H9 (cell line): ENCODE measurements around the gene TAOK2. TPM values are rescaled to one million over a fixed set of nuclear protein-coding genes. Genes with fewer than 3 reads are reported as not detected.

Experiments
- DNase-seq: peaks from one replicate; pipeline ENCODE4 v3.0.0-alpha.2; 2017
- H2AFZ ChIP-seq: one replicate; pipeline ENCODE4 v1.6.1; 2013; ENCODE audit warnings: mild to moderate bottlenecking, low read length, control low read depth, moderate library complexity
- H2AK5ac ChIP-seq: 2 replicates; pipeline ENCODE4 v1.6.1; 2013; ENCODE audit warnings: low read length, control low read depth, mixed read lengths; ENCODE audit not compliant: insufficient read length
- H2BK120ac ChIP-seq: one replicate; pipeline ENCODE4 v1.6.1; 2013; ENCODE audit warnings: low read depth, mild to moderate bottlenecking, low read length, control low read depth, inconsistent platforms; ENCODE audit not compliant: poor library complexity, severe bottlenecking
- H2BK12ac ChIP-seq: 2 replicates; pipeline ENCODE4 v1.6.1; 2013; ENCODE audit warnings: low read length, control low read depth, mixed read lengths, low read depth; ENCODE audit not compliant: insufficient read length
- H2BK15ac ChIP-seq: 2 replicates; pipeline ENCODE4 v1.6.1; 2013; ENCODE audit warnings: low read depth, low read length, control low read depth
- H2BK20ac ChIP-seq: one replicate; pipeline ENCODE4 v1.6.1; 2013; ENCODE audit warnings: low read depth, mild to moderate bottlenecking, low read length, control low read depth, inconsistent platforms; ENCODE audit not compliant: poor library complexity, severe bottlenecking
- H2BK5ac ChIP-seq: 2 replicates; pipeline ENCODE4 v1.6.1; 2013; ENCODE audit warnings: low read length, control low read depth, mixed read lengths; ENCODE audit not compliant: insufficient read length
- H3K14ac ChIP-seq: 2 replicates; pipeline ENCODE4 v1.6.1; 2013; ENCODE audit warnings: low read length, control low read depth; ENCODE audit not compliant: insufficient read depth
- H3K18ac ChIP-seq: 2 replicates; pipeline ENCODE4 v1.6.1; 2013; ENCODE audit warnings: low read depth, mild to moderate bottlenecking, mixed read lengths, low read length, control low read depth; ENCODE audit not compliant: insufficient read length
- H3K23ac ChIP-seq: 2 replicates; pipeline ENCODE4 v1.6.1; 2013; ENCODE audit warnings: low read length, control low read depth, mixed read lengths, low read depth; ENCODE audit not compliant: insufficient read length
- H3K23me2 ChIP-seq: 2 replicates; pipeline ENCODE4 v1.6.1; 2013; ENCODE audit warnings: low read depth, mild to moderate bottlenecking, mixed read lengths, low read length, control low read depth; ENCODE audit not compliant: insufficient read length, poor library complexity, severe bottlenecking
- H3K27ac ChIP-seq: 2 replicates; pipeline ENCODE4 v1.5.1; 2013; ENCODE audit warnings: low read length, control low read depth, mixed read lengths, low read depth; ENCODE audit not compliant: insufficient read length
- H3K27me3 ChIP-seq: 2 replicates; pipeline ENCODE4 v1.6.1; 2013; ENCODE audit warnings: low read length, control low read depth, inconsistent platforms; ENCODE audit not compliant: insufficient read depth
- H3K4ac ChIP-seq: 2 replicates; pipeline ENCODE4 v1.6.1; 2013; ENCODE audit warnings: low read depth, mild to moderate bottlenecking, control low read depth, inconsistent platforms, low read length, moderate library complexity
- H3K4me1 ChIP-seq: 2 replicates; pipeline ENCODE4 v1.6.1; 2013; ENCODE audit warnings: low read length, control low read depth, inconsistent platforms; ENCODE audit not compliant: insufficient read depth
- H3K4me2 ChIP-seq: 2 replicates; pipeline ENCODE4 v1.6.1; 2013; ENCODE audit warnings: low read length, control low read depth, mixed read lengths; ENCODE audit not compliant: insufficient read length, insufficient read depth
- H3K56ac ChIP-seq: 2 replicates; pipeline ENCODE4 v1.6.1; 2013; ENCODE audit warnings: low read depth, mild to moderate bottlenecking, mixed read lengths, low read length, control low read depth; ENCODE audit not compliant: insufficient read length
- H3K79me1 ChIP-seq: 2 replicates; pipeline ENCODE4 v1.6.1; 2013; ENCODE audit warnings: low read depth, mild to moderate bottlenecking, moderate library complexity, low read length, control low read depth, inconsistent platforms; ENCODE audit not compliant: insufficient read depth, poor library complexity, severe bottlenecking
- H3K79me2 ChIP-seq: 2 replicates; pipeline ENCODE4 v1.6.1; 2013; ENCODE audit warnings: low read length, control low read depth, inconsistent platforms; ENCODE audit not compliant: insufficient read depth
- H3K9ac ChIP-seq: 2 replicates; pipeline ENCODE4 v1.6.1; 2013; ENCODE audit warnings: low read length, control low read depth, mixed read lengths; ENCODE audit not compliant: insufficient read length; ENCODE audit errors: extremely low read depth
- H3K9me3 ChIP-seq: one replicate; pipeline ENCODE4 v1.6.1; 2013; ENCODE audit warnings: low read depth, low read length, inconsistent platforms; ENCODE audit not compliant: control insufficient read depth
- H3T11ph ChIP-seq: one replicate; pipeline ENCODE4 v1.6.1; 2013; ENCODE audit warnings: mild to moderate bottlenecking, low read length, control low read depth, inconsistent platforms
- H4K20me1 ChIP-seq: one replicate; pipeline ENCODE4 v1.6.1; 2013; ENCODE audit not compliant: control insufficient read depth, insufficient read length, insufficient read depth
- H4K5ac ChIP-seq: 2 replicates; pipeline ENCODE4 v1.6.1; 2013; ENCODE audit warnings: low read depth, mild to moderate bottlenecking, mixed read lengths, low read length, control low read depth; ENCODE audit not compliant: insufficient read length
- H4K8ac ChIP-seq: replicated peaks from 2 replicates; pipeline ENCODE4 v1.6.1; 2013; ENCODE audit warnings: low read length, control low read depth, mixed read lengths, low read depth; ENCODE audit not compliant: insufficient read length
- H4K91ac ChIP-seq: 2 replicates; pipeline ENCODE4 v1.6.1; 2013; ENCODE audit warnings: low read depth, mild to moderate bottlenecking, moderate library complexity, mixed read lengths, low read length, control low read depth; ENCODE audit not compliant: insufficient read length
- H3K27ac Mint-ChIP-seq, 3 experiments: 2 replicates in 2 of 3; 3 replicates in 1 of 3; pipeline ENCODE4 v1.8.0; 2020 to 2021; ENCODE audit warnings: mixed read lengths in 3 of 3, mild to moderate bottlenecking in 1 of 3, moderate library complexity in 1 of 3
- H3K27me3 Mint-ChIP-seq: 2 replicates; pipeline ENCODE4 v1.8.0; 2021; ENCODE audit warnings: low read depth, mild to moderate bottlenecking, moderate library complexity, mixed read lengths
- H3K36me3 Mint-ChIP-seq, 3 experiments: 2 replicates in 2 of 3; 3 replicates in 1 of 3; pipeline ENCODE4 v1.8.0; 2020 to 2021; ENCODE audit warnings: low read depth in 3 of 3, mixed read lengths in 3 of 3; ENCODE audit not compliant: insufficient read depth in 1 of 3
- H3K4me1 Mint-ChIP-seq, 2 experiments: 2 replicates each; pipeline ENCODE4 v1.8.0; 2020; ENCODE audit warnings: mixed read lengths in 2 of 2
- H3K4me3 Mint-ChIP-seq, 2 experiments: 2 replicates in 1 of 2; 3 replicates in 1 of 2; pipeline ENCODE4 v1.8.0; 2020 to 2021; ENCODE audit warnings: mild to moderate bottlenecking in 2 of 2, mixed read lengths in 2 of 2, moderate library complexity in 1 of 2
- H3K9me3 Mint-ChIP-seq, 2 experiments: 2 replicates in 1 of 2; 3 replicates in 1 of 2; pipeline ENCODE4 v1.8.0; 2020; ENCODE audit warnings: mild to moderate bottlenecking in 2 of 2, mixed read lengths in 2 of 2, moderate library complexity in 1 of 2
- CTCF ChIP-seq: fragments of 200-600 bp; sonication (generic); conservative IDR thresholded peaks from 3 replicates; pipeline ENCODE4 v1.8.0; 2021; ENCODE audit warnings: antibody characterized with exemption, mild to moderate bottlenecking
- whole genome bisulfite sequencing: extraction: QIAGEN DNeasy Blood & Tissue Kit; methylation state at CpG from one replicate; pipeline ENCODE4 v1.1.7; 2013; ENCODE audit warnings: missing lambda C conversion rate, low lambda C conversion rate, mixed read lengths; ENCODE audit not compliant: insufficient read length; ENCODE audit errors: extremely low coverage; 5-methylcytosine and 5-hydroxymethylcytosine counted together
- total RNA-seq: library from RNA; stranded (reverse); gene quantifications from 2 replicates; pipeline ENCODE4 v1.2.1, GENCODE V29; 2021

TAOK2 gene
- total RNA-seq, 1 experiment from 2014 or later, result 43.9 TPM

- no peaks in the 10 kb centered on the region for H3K79me1 ChIP-seq
- no peak overlapping the region for H3K4ac ChIP-seq
- no peak overlapping the region for H3K9ac ChIP-seq
- H4K91ac ChIP-seq, result no peak overlapping the region
- H2BK120ac ChIP-seq, result no peak overlapping the region
- no peak overlapping the region for H2BK20ac ChIP-seq
- no peaks in the 10 kb centered on the region for H3K79me2 ChIP-seq
- H4K20me1 ChIP-seq, result no peaks in the 10 kb centered on the region
- Mint-ChIP-seq H3K4me1 (0 out of 4 replicates have a peak, but pooled peaks cover 0 to 3% of the 10 kb centered on the region in 2 experiments), H3K9me3 (no peaks in the 10 kb centered on the region), H3K27me3 (peaks cover 3% of the 10 kb centered on the region), H3K4me3 (no peak overlapping the region), H3K36me3 (peaks cover 0 to 4% (median 2%) of the 10 kb centered on the region in 3 experiments; a peak in 3 of 7 replicates), H3K27ac (no peak overlapping the region)
- H3K27ac ChIP-seq, result no peak overlapping the region
- no peak for DNase-seq
- no peak overlapping the region for H3K14ac ChIP-seq
- no peak overlapping the region for H4K5ac ChIP-seq
- no peak overlapping the region for H4K8ac ChIP-seq
- no peak overlapping the region for H2BK5ac ChIP-seq
- no peak overlapping the region for H3K4me2 ChIP-seq
- no peaks in the 10 kb centered on the region for H3K9me3 ChIP-seq
- H2AK5ac ChIP-seq, result no peak overlapping the region
- no peak overlapping the region for H3K56ac ChIP-seq
- no peak overlapping the region for H3K23ac ChIP-seq
- H2BK12ac ChIP-seq, result no peak overlapping the region
- H2AFZ ChIP-seq, result no peak overlapping the region
- no peaks in the 10 kb centered on the region; the same call in 1 of the 2 replicates for H3K27me3 ChIP-seq
- no peak overlapping the region for H2BK15ac ChIP-seq
- no peak overlapping the region for H3K18ac ChIP-seq
- H3T11ph ChIP-seq, result no peak overlapping the region
- WGBS, result no CpG with 5 or more reads among the region's 4 CpGs
- no peak for TF ChIP-seq CTCF
- peaks cover 4% of the 10 kb centered on the region for H3K23me2 ChIP-seq
- no peaks in the 10 kb centered on the region for H3K4me1 ChIP-seq
Observed at GRCh38 chr16:30018731-30019158, 45.1 kb downstream of the TAOK2 start.
